Vagina (tissue), 2 donors: ENCODE data around the gene IFT88. TPM values are rescaled to one million over a fixed set of nuclear protein-coding genes. Genes with fewer than 3 reads are reported as not detected.

Experiments
- DNase-seq, 2 donors: peaks; one replicate each; pipeline ENCODE4 v3.0.0-alpha.2; 2017; ENCODE audit errors: extremely low spot score in 2 of 2
- H3K27ac ChIP-seq: fragments of 200-600 bp; sonication (generic); one replicate; pipeline ENCODE4 v1.5.1; 2019
- H3K27me3 ChIP-seq: fragments of 200-600 bp; sonication (generic); one replicate; pipeline ENCODE4 v1.5.1; 2019
- H3K36me3 ChIP-seq, 2 donors: fragments of 200-600 bp; sonication (generic); one replicate each; pipeline ENCODE4 v1.5.1; 2017 to 2019
- H3K4me1 ChIP-seq: fragments of 200-600 bp; sonication (generic); one replicate; pipeline ENCODE4 v1.5.1; 2019
- H3K4me3 ChIP-seq, 2 donors: fragments of 200-600 bp; sonication (generic); 1 replicate in 1 of 2; 2 replicates in 1 of 2; pipeline ENCODE4 v1.5.1; 2016 to 2019
- H3K9me3 ChIP-seq: fragments of 200-600 bp; sonication (generic); one replicate; pipeline ENCODE4 v1.5.1; 2019
- CTCF ChIP-seq, 3 experiments: fragments of 450-650 bp in 2 of 3; fragments of 200-600 bp in 1 of 3; sonication (generic) in 1 of 3; IDR thresholded peaks; one replicate each; pipeline ENCODE4 v1.5.1; 2017 to 2019; ENCODE audit warnings: antibody characterized with exemption in 3 of 3, mild to moderate bottlenecking in 2 of 3, moderate library complexity in 2 of 3
- POLR2A ChIP-seq, 2 donors: fragments of 450-650 bp; IDR thresholded peaks; one replicate each; pipeline ENCODE4 v1.6.1; 2017; ENCODE audit warnings: antibody characterized with exemption in 2 of 2, mild to moderate bottlenecking in 2 of 2, moderate library complexity in 2 of 2
- POLR2AphosphoS5 ChIP-seq, 2 donors: sonication (generic); formaldehyde crosslinking; IDR thresholded peaks; one replicate each; pipeline ENCODE4 v1.9.0; 2017; ENCODE audit warnings: antibody characterized with exemption in 2 of 2, mild to moderate bottlenecking in 2 of 2, low read depth in 1 of 2; ENCODE audit not compliant: insufficient read depth in 1 of 2
- intact Hi-C: fragments of 100-400 bp; cut with DNase I; formaldehyde crosslinking; loops from one replicate; pipeline ENCODE4 v1.15.1; 2023
- total RNA-seq: library from RNA; depleted of rRNA; stranded (reverse); fragments of >200 nt; gene quantifications from one replicate; pipeline ENCODE4 v1.2.3, GENCODE V29; 2016

Gene IFT88
- total RNA-seq, 1 donor from 2014 or later, result 6.9 TPM

- H3K27ac ChIP-seq, result no peak overlapping the region
- no peak for DNase-seq
- no peaks in the 10 kb centered on the region for H3K27me3 ChIP-seq
- H3K36me3 ChIP-seq, result no peaks in the 10 kb centered on the region
- no peaks in the 10 kb centered on the region for H3K9me3 ChIP-seq
- TF ChIP-seq POLR2A (IDR thresholded peaks at IDR 0.05) (no peak), CTCF (IDR thresholded peaks at IDR 0.05) (no peak), POLR2AphosphoS5 (IDR thresholded peaks at IDR 0.05; ENCODE audit: insufficient read depth in 1 of 2, low read depth in 1 of 2) (no peak)
- H3K4me1 ChIP-seq, result peaks cover 28% of the 10 kb centered on the region
- no peak overlapping the region for H3K4me3 ChIP-seq
- intact Hi-C loops, result loop anchor here (10.0 kb wide), 1 partner anchor 207 kb away; no protein-coding TSS in a partner anchor
Observed at GRCh38 chr13:20717581-20718542, 150.9 kb downstream of the IFT88 start.

GRCh38 chr13:20718958-20719566 lies 152.1 kb downstream of the IFT88 start:
- Histone ChIP-seq H3K9me3 (no peaks in the 10 kb centered on the region), H3K4me3 (no peak overlapping the region), H3K36me3 (no peaks in the 10 kb centered on the region), H3K27me3 (no peaks in the 10 kb centered on the region), H3K27ac (no peak overlapping the region), H3K4me1 (peaks cover 16% of the 10 kb centered on the region)
- DNase-seq, result no peak
- TF ChIP-seq POLR2A (IDR thresholded peaks at IDR 0.05), result no peak
- TF ChIP-seq CTCF (IDR thresholded peaks at IDR 0.05), result no peak
- no peak for TF ChIP-seq POLR2AphosphoS5 (IDR thresholded peaks at IDR 0.05; ENCODE audit: insufficient read depth in 1 of 2, low read depth in 1 of 2)
- intact Hi-C loops, result loop anchor here (10.0 kb wide), 1 partner anchor 206 kb away; no protein-coding TSS in a partner anchor

GRCh38 chr13:20719783-20720182 lies 152.8 kb downstream of the IFT88 start:
- H3K36me3 ChIP-seq, result no peaks in the 10 kb centered on the region
- no peak for DNase-seq
- H3K4me1 ChIP-seq, result peaks cover 13% of the 10 kb centered on the region
- no peaks in the 10 kb centered on the region for H3K9me3 ChIP-seq
- intact Hi-C loops, result loop anchor here (10.0 kb wide), 1 partner anchor 205 kb away; no protein-coding TSS in a partner anchor
- no peak overlapping the region for H3K4me3 ChIP-seq
- TF ChIP-seq POLR2A (IDR thresholded peaks at IDR 0.05) (no peak), CTCF (IDR thresholded peaks at IDR 0.05) (no peak), POLR2AphosphoS5 (IDR thresholded peaks at IDR 0.05; ENCODE audit: insufficient read depth in 1 of 2, low read depth in 1 of 2) (no peak)
- H3K27ac ChIP-seq, result no peak overlapping the region
- no peaks in the 10 kb centered on the region for H3K27me3 ChIP-seq

GRCh38 chr13:20720499-20720898 lies 153.5 kb downstream of the IFT88 start:
- Histone ChIP-seq H3K9me3 (no peaks in the 10 kb centered on the region), H3K27me3 (no peaks in the 10 kb centered on the region), H3K36me3 (no peaks in the 10 kb centered on the region), H3K27ac (no peak overlapping the region), H3K4me1 (peaks cover 13% of the 10 kb centered on the region), H3K4me3 (no peak overlapping the region)
- intact Hi-C loops, result no loop called here
- DNase-seq, result no peak
- TF ChIP-seq CTCF (IDR thresholded peaks at IDR 0.05) (no peak), POLR2A (IDR thresholded peaks at IDR 0.05) (no peak), POLR2AphosphoS5 (IDR thresholded peaks at IDR 0.05; ENCODE audit: insufficient read depth in 1 of 2, low read depth in 1 of 2) (no peak)
